HG03521 (cell line): ENCODE measurements around the gene GAPT.
"Not testable (repeated sequence)": the region's sequence is repeated elsewhere in the genome, so short reads cannot be mapped to it uniquely, and the experiment has no call there.

Experiments
- ATAC-seq: cut with Tn5 transposase; IDR thresholded peaks from one replicate; pipeline ENCODE4 v1.9.1; 2021; ENCODE audit warnings: mild to moderate bottlenecking, moderate library complexity; ENCODE audit not compliant: unreplicated experiment

GAPT gene

DNA sequence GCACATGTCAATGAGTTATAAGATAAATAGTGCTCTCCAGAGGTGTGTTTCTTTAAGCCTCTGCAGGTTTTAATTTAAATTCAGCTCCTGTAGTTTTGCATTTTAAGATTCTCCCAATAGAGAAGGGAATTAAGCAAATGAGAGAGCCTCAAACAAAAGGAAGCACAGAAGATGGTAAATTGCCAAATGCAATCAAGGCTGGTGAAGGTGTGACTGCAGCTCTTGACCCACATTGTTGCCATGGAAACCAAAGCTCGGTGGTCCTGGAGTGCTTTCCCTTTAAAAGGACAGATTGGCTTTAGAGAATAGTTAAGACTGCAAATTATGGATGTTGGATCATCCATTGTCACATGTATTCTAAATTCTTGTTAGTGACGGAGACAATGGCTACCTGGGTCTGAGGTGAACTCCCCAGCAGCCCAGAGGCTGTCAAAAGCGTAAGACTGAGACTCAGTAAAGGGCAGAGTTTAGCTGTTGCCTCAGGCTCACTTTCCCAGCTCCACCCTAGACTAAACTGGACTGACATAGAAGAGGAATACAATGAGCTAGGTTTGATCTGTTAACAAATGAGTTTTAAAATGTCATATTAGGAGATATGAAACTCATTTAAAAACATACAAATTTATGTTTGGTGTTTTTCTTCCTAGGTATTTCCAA is 12.3 kb downstream of the GAPT start:
- ATAC-seq = no peak

DNA sequence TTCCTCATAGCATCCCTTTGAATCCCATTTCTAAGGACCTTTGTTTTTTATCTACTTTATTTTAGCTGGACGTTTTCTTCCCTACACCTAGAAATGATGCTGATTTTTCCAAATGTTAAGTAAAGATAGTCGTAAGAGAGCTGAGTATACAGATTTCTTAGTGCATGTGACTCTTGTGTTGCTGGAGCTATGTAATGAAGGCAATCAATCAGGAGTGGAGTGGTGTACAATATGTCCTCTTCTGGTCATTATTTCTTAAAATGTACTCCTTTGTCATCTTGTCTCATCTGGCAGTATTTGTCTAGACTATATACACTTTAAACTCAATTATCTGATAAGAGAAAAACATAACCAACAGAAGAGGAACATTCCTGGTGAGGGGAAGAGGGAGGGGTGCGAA is 13.5 kb downstream of the GAPT start:
- ATAC-seq = no peak

DNA sequence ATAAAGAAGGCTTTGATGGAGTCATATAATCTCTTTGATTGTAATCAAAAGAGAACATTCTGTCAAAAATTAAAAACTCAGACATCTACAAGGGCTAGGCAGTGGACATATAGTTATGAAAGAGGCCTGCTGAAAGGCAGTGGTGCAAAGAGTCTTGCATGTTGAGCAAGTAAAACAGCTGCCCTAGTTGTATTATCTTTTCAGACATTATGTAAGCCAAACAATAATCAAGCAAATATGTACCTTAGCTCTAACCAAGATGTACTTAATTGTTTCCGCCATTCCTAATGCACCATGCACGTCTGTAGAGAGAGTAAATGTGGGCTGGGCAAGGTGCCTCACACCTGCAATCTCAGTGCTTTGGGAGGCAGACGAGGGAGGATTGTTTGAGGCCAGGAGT is 14.3 kb downstream of the GAPT start:
- no peak for ATAC-seq

GRCh38 chr5:58505971-58506640 is 14.9 kb downstream of the GAPT start:
- ATAC-seq = peak; percentile 79

DNA sequence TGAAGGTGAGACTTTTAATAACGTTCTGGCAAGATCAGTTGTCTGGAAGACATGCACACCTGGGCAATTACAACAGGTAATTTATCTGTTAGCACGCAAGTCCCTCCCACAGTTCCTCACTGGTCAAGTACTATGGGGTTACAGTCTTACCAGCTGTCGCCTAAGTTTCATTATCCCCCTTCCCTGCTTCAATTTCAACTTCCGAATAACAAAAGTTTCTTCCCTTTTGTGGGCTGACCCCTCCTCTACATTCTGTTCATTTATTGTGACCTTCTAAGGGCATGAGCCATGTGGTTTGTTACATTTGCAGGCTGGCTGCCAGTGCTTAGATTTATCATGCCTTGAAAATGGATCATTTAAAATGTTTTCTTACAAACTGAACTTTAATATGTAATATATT is 16.5 kb downstream of the GAPT start:
- ATAC-seq = no peak

DNA sequence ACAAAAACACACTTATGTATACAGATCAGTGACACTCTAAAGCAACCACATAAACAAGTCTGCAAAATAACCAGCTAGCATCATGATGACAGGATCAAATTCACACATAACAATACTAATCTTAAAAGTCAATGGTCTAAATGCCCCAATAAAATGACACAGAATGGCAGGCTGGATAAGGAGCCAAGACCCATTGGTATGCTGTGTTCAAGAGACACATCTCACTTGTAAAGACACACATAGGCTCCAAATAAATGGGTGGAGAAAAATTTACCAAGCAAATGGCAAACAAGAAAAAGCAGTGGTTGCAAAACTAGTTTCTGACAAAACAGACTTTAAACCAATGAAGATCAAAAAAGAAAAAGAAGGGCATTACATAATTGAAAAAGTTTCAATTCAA is 26.0 kb downstream of the GAPT start:
- no peak for ATAC-seq

GRCh38 chr5:58523956-58524355 is 32.7 kb downstream of the GAPT start:
- no peak for ATAC-seq

GRCh38 chr5:58524571-58524970 is 33.3 kb downstream of the GAPT start:
- no peak for ATAC-seq

GRCh38 chr5:58530942-58531490 is 39.8 kb downstream of the GAPT start:
- ATAC-seq = no peak

GRCh38 chr5:58541935-58542334 is 50.7 kb downstream of the GAPT start:
- not testable (repeated sequence) for ATAC-seq

DNA sequence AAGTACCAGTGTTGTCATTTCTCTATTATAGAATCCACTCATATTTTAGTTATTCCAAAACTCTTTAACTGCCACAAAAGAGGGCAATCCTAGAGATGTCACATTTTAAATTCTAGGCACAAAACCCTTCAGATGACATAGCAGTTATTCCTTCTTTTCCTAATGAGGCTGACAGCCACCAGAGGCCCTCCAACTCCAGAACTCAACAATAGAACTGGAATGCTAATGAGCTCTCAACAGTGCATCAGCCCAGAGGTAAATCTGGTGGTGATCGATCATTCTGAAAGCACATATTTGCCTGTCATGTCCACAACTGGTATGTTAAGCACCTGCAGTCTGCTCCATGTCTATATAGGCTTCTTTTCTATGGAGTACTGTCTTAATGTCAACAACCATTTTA is 51.5 kb downstream of the GAPT start:
- ATAC-seq = no peak

- ATAC-seq = no peak
These were observed 52.5 kb downstream of the GAPT start for GRCh38 chr5:58543723-58544122.

DNA sequence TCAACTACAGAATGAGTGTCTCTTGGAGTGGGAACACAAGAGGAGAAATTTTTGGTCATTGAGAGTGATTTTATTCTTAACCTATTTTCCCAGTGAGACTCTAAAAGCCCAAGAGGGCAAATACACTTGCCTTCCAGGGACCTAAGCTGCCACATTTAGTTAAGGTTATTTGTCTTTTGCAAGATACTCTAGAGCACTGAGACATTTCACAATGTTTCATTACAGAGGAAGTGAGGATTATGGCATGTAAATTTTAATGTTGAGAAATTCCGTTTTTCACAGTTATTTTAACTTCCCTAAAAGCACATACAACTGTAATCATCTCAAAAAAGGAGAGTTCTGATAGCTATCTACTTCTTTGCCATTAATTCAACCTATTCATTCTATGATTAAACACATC is 53.0 kb downstream of the GAPT start:
- ATAC-seq = no peak

- ATAC-seq = no peak
These were observed 53.7 kb downstream of the GAPT start for GRCh38 chr5:58544926-58545325.

GRCh38 chr5:58545912-58546311 is 54.7 kb downstream of the GAPT start:
- ATAC-seq = peak; percentile 91
